ENCODE measurements around the gene ZNF354C.

Gene ZNF354C

GRCh38 chr5:179054036-179054785 lies 6.0 kb upstream of the ZNF354C start:
- no peak for ATAC-seq
- no peak for TF ChIP-seq CSRNP3 (CRISPR knock-in tag; IDR thresholded peaks at IDR 0.05)
- no peak for TF ChIP-seq TSHZ2 (CRISPR knock-in tag; IDR thresholded peaks at IDR 0.05)
- no peak for TF ChIP-seq RARB (CRISPR knock-in tag; IDR thresholded peaks at IDR 0.05)
- no peak for TF ChIP-seq TOX (CRISPR knock-in tag; IDR thresholded peaks at IDR 0.05; ENCODE audit: borderline replicate concordance)
- no peak for TF ChIP-seq OSR1 (CRISPR knock-in tag; IDR thresholded peaks at IDR 0.05)
- TF ChIP-seq ESRRG (CRISPR knock-in tag; IDR thresholded peaks at IDR 0.05) = no peak
- no peak for TF ChIP-seq PATZ1 (CRISPR knock-in tag; IDR thresholded peaks at IDR 0.05; ENCODE audit: borderline replicate concordance)
- no peak for TF ChIP-seq PPARA (CRISPR knock-in tag; IDR thresholded peaks at IDR 0.05; ENCODE audit: borderline replicate concordance)
- TF ChIP-seq TCF4 (CRISPR knock-in tag; IDR thresholded peaks at IDR 0.05; ENCODE audit: borderline replicate concordance) = no peak
- no peak for TF ChIP-seq GLIS3 (CRISPR knock-in tag; IDR thresholded peaks at IDR 0.05)
- no peak for TF ChIP-seq BACH2 (CRISPR knock-in tag; IDR thresholded peaks at IDR 0.05; ENCODE audit: borderline replicate concordance)
- TF ChIP-seq SNAI2 (CRISPR knock-in tag; IDR thresholded peaks at IDR 0.05) = no peak
- TF ChIP-seq ZFP30 (CRISPR knock-in tag; IDR thresholded peaks at IDR 0.05) = no peak
- TF ChIP-seq ARNTL (CRISPR knock-in tag; IDR thresholded peaks at IDR 0.05; ENCODE audit: borderline replicate concordance, low read depth) = no peak
- no peak for TF ChIP-seq ZC3H10 (CRISPR knock-in tag; IDR thresholded peaks at IDR 0.05)
- no peak for TF ChIP-seq CSDC2 (CRISPR knock-in tag; IDR thresholded peaks at IDR 0.05)
- TF ChIP-seq ZNF70 (CRISPR knock-in tag; IDR thresholded peaks at IDR 0.05) = no peak
- TF ChIP-seq ZFP3 (CRISPR knock-in tag; IDR thresholded peaks at IDR 0.05) = no peak
- TF ChIP-seq CREB5 (CRISPR knock-in tag; IDR thresholded peaks at IDR 0.05; ENCODE audit: low read depth) = no peak

- ATAC-seq = no peak
- TF ChIP-seq OSR1 (CRISPR knock-in tag; IDR thresholded peaks at IDR 0.05) (no peak), GLIS3 (CRISPR knock-in tag; IDR thresholded peaks at IDR 0.05) (no peak), CREB5 (CRISPR knock-in tag; IDR thresholded peaks at IDR 0.05; ENCODE audit: low read depth) (no peak), CSDC2 (CRISPR knock-in tag; IDR thresholded peaks at IDR 0.05) (no peak), TSHZ2 (CRISPR knock-in tag; IDR thresholded peaks at IDR 0.05) (no peak), BACH2 (CRISPR knock-in tag; IDR thresholded peaks at IDR 0.05; ENCODE audit: borderline replicate concordance) (no peak), ZNF565 (CRISPR knock-in tag; conservative IDR thresholded peaks at IDR 0.05; ENCODE audit: low read depth) (no peak), ISL1 (CRISPR knock-in tag; IDR thresholded peaks at IDR 0.05) (no peak), PPARA (CRISPR knock-in tag; IDR thresholded peaks at IDR 0.05; ENCODE audit: borderline replicate concordance) (no peak), ZFP30 (CRISPR knock-in tag; IDR thresholded peaks at IDR 0.05) (no peak), ZFP3 (CRISPR knock-in tag; IDR thresholded peaks at IDR 0.05) (no peak), RARB (CRISPR knock-in tag; IDR thresholded peaks at IDR 0.05) (no peak), ZNF8 (CRISPR knock-in tag; IDR thresholded peaks at IDR 0.05) (no peak), PATZ1 (CRISPR knock-in tag; IDR thresholded peaks at IDR 0.05; ENCODE audit: borderline replicate concordance) (no peak), ESRRG (CRISPR knock-in tag; IDR thresholded peaks at IDR 0.05) (no peak), ARNTL (CRISPR knock-in tag; IDR thresholded peaks at IDR 0.05; ENCODE audit: borderline replicate concordance, low read depth) (no peak)
Observed at GRCh38 chr5:179054876-179055275, 5.3 kb upstream of the ZNF354C start.
